AG04449 (cell line): ENCODE data around the gene MXD1.

Experiments
- CTCF ChIA-PET: fragments of 350-600 bp; formaldehyde crosslinking; extraction: SDS; loops from one replicate; lab custom pipeline; 2021; ENCODE audit warnings: antibody characterized with exemption; lab: Yijun Ruan, JAX
- POLR2A ChIA-PET: fragments of 400-600, 350-600 bp; formaldehyde crosslinking; extraction: SDS; loops from one replicate; lab custom pipeline; 2020; ENCODE audit warnings: antibody characterized with exemption, inconsistent platforms; lab: Yijun Ruan, JAX
- DNase-seq: peaks from one replicate; pipeline ENCODE4 v3.0.0-alpha.2; 2010; ENCODE audit warnings: low read depth, low spot score
- H3K4me3 ChIP-seq: 2 replicates; pipeline ENCODE4 v1.5.1; 2011; ENCODE audit warnings: low read depth, mild to moderate bottlenecking, control low read depth, low read length
- TF ChIP-seq, protein P1 (sequence below): IDR thresholded peaks from one replicate; pipeline ENCODE4 v1.5.1; 2011; ENCODE audit warnings: mild to moderate bottlenecking, moderate library complexity, low read length, control low read depth, inconsistent platforms; ENCODE audit not compliant: insufficient read depth; ENCODE audit errors: missing control alignments

MXD1 gene

DNA sequence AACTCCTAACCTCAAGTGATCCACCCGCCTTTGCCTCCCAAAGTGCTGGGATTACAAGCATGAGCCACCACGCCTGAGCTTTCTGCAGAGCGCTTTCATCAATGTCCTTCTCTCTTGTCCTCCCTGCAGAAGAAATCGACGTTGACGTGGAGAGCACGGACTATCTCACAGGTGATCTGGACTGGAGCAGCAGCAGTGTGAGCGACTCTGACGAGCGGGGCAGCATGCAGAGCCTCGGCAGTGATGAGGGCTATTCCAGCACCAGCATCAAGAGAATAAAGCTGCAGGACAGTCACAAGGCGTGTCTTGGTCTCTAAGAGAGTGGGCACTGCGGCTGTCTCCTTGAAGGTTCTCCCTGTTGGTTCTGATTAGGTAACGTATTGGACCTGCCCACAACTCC lies 23.1 kb downstream of the MXD1 start:
- CTCF ChIA-PET: no interaction called here
- TF ChIP-seq, protein P1, sequence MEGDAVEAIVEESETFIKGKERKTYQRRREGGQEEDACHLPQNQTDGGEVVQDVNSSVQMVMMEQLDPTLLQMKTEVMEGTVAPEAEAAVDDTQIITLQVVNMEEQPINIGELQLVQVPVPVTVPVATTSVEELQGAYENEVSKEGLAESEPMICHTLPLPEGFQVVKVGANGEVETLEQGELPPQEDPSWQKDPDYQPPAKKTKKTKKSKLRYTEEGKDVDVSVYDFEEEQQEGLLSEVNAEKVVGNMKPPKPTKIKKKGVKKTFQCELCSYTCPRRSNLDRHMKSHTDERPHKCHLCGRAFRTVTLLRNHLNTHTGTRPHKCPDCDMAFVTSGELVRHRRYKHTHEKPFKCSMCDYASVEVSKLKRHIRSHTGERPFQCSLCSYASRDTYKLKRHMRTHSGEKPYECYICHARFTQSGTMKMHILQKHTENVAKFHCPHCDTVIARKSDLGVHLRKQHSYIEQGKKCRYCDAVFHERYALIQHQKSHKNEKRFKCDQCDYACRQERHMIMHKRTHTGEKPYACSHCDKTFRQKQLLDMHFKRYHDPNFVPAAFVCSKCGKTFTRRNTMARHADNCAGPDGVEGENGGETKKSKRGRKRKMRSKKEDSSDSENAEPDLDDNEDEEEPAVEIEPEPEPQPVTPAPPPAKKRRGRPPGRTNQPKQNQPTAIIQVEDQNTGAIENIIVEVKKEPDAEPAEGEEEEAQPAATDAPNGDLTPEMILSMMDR: no peak
- POLR2A ChIA-PET: interaction anchor here (0.6 kb wide), 1 partner anchor 24 kb away, joined by 5 read pairs; no protein-coding TSS in a partner anchor
- no peak overlapping the region for H3K4me3 ChIP-seq
- DNase-seq: no peak

DNA sequence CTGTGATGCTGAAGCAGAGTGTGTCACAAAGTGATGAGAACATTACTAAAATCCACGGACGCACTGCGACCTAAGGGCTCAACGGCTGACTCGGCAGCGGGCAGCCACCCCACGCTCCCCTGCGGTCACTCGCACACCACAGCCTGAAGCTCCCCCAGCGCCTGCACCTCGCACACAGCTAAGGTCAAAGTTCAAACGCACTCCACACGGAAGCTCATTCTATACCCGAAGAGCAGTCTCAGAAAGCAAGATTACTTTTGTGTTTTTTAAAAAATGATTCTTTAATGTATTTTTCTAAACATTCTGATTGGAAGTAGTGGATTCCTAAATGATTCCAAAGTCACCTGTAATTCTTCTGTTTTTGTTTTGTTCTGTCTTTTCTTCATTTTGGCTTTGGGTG lies 24.8 kb downstream of the MXD1 start:
- TF ChIP-seq, protein P1: no peak
- ChIA-PET CTCF (interaction anchor here (1.2 kb wide), 1 partner anchor 28 kb away, joined by 6 read pairs; no protein-coding TSS in a partner anchor), POLR2A (no interaction called here)
- H3K4me3 ChIP-seq: no peak overlapping the region
- no peak for DNase-seq

DNA sequence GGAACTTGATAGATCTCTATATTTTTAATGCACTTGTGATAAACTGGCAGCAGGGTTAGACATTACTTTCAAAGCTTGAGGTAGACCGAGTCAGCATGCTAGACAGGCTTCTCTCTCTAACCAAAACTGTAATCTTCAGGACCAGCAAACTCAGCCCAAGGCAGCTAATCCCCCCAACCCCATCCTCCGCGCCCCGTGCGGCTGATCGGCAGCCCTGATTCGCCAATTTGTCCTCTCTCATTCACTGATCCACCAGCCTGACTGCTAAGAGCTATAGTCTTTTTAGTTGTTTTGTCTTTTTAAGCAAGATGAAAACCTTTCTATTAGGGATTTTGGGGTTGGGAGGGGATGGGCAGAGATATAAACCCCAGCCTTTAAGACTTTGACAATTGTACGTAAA lies 25.8 kb downstream of the MXD1 start:
- no peak for DNase-seq
- ChIA-PET POLR2A (no interaction called here), CTCF (interaction anchor here (0.5 to 1.2 kb wide), 2 partner anchors 29 to 703 kb away, joined by 3 to 6 read pairs; no protein-coding TSS in a partner anchor)
- no peak overlapping the region for H3K4me3 ChIP-seq
- TF ChIP-seq, protein P1: no peak

DNA sequence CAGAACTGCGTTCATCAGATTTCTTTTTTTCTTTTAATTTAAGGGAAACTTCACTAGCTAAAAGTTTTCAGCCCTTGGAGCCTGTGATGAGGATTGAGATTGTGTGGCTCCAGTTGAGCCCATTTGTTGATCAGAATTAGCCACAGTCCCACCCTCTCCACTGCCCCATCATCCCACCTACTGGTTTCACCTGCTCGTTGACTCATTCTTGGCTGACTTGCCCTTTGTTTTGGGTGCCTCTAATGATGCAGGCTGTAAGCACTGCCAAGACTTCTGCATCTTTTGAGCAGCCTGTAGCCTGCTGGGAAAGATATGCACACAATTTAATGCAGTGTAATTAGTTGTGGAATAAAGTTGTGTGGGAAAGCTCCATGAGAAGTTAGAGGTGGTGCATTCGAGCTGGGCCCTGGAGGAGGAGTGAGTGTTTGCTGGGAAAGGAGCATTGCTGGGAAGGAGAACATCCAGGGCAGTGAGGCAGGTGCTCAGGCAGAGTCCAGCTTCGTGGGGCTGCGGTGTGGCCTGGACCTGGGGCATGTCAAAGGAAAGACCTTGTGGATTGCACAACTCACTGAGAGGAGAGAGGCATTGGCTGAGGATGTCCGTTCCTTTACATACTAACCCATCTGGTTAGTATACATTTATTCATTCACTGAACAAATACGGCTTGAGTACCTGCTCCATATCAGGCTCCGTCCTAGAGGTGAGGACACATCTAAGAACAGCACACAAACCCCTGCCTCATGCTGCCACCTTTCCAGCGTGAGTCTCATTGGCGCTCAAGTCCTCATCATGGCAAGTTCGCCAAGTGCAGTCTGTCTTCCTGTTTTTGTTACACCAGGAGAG lies 28.3 kb downstream of the MXD1 start:
- DNase-seq: no peak
- CTCF ChIA-PET: no interaction called here
- no peak overlapping the region for H3K4me3 ChIP-seq
- POLR2A ChIA-PET: no interaction called here
- TF ChIP-seq, protein P1: no peak

DNA sequence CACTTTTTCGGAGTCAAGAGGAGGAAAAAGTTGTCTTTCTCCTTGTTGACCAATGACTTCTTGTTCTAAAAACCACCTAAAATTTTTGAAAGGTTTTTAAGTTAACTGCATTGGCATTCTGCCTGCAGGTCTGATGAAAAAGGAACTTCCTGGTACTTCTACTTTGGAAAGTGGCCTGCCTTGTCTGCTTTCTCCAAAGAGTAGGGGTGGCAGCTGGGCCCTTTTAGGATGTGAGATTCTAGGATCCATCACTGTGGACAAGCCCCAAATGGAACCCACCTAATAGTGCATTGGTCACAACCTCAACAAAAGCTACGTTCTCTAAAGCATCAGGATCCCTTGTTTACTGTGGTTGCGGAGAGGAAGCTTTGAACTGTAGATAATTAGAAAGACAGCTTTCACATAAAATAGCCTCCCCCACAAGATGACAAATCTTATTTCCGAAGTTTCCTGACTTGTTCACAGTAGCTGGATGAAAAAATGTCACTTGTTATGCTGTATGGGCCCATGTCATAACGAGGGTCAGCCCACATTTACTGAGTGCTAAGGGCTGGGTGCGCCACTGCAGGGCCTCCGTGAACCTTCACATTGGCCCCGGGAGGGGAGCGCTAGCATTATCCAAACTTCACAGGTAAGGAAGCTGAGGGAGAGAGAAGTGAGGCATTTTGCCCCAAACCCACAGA lies 29.1 kb downstream of the MXD1 start:
- ChIA-PET POLR2A (no interaction called here), CTCF (interaction anchor here (1.4 kb wide), 1 partner anchor 30 kb away, joined by 3 read pairs; no protein-coding TSS in a partner anchor)
- no peak overlapping the region for H3K4me3 ChIP-seq
- TF ChIP-seq, protein P1: no peak
- no peak for DNase-seq

DNA sequence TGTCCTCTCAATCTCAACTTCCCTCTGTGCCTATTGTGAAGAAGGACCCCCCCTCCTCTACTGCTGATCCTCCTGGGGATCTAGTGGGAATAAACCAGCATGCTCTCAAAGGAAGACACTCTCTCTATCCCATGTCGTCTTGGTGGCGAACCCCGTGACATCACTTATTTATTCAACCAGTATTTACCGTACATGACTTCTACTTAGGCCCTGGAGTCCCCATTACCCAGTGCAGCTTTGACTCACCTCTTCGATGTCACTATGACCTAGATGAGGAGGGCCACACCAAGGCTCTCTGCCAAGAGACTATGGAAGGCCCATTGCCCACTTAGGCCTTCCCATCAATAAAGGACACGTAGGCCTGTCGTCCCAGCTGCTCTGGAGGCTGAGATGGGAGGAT lies 29.8 kb downstream of the MXD1 start:
- no peak overlapping the region for H3K4me3 ChIP-seq
- TF ChIP-seq, protein P1: no peak
- DNase-seq: no peak
- ChIA-PET POLR2A (no interaction called here), CTCF (interaction anchor here (1.4 kb wide), 1 partner anchor 31 kb away, joined by 3 read pairs; no protein-coding TSS in a partner anchor)
